Stimulated activated CD8-positive, alpha-beta memory T cell treated with anti-CD3 and anti-CD28 coated beads, Interleukin-7, amount 100 ng/mL, for 1 hour (primary cell): ENCODE data around the gene DGCR2.
"Not testable (repeated sequence)": the region's sequence is repeated elsewhere in the genome, so short reads cannot be mapped to it uniquely, and the experiment has no call there.

ENCODE experiments used
- DNase-seq, 2 donors: peaks; one replicate each; pipeline ENCODE4 v3.0.0-alpha.2; 2020; ENCODE audit warnings: low read depth in 2 of 2

The DGCR2 gene

GRCh38 chr22:19030226-19030888 is 91.9 kb downstream of the DGCR2 start:
- DNase-seq, result not testable (repeated sequence)

GRCh38 chr22:19029113-19030103 is 92.8 kb downstream of the DGCR2 start:
- not testable (repeated sequence) for DNase-seq

- DNase-seq, result not testable (repeated sequence)
These were observed 94.2 kb downstream of the DGCR2 start for GRCh38 chr22:19028060-19028455.

DNA sequence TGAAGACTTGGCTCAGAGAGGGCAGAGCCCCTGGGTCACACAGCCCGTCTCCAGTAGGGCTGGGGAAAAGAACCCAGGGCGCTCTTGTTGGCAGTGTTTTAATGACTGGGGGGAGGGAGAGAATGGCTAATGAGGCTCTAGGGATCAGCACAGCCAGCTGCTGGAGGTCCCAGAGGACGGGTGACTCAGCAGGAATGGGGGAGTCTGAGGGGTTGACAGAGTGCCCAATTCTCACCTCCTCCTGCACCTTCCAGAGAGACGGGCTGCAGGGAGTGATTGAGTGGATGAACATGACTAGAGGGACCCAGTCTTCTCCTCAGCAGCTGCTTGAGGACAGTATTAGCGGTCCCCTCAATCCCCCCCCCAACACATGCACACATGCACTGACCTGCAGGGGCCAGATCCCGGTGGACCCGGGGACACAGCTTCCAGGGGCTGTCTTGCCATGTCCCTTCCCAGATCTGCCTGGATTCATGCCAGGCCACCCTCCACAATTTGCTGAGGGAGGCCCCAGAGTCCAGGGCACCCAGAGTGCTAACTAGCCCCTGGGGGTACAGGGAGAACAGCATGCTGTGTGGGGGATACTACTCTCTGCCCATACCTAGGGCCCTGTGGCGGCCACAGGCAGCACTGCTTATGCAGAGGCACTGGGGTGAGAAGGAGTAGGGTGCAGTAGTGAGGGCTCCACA is 94.7 kb downstream of the DGCR2 start:
- DNase-seq, result not testable (repeated sequence)

DNA sequence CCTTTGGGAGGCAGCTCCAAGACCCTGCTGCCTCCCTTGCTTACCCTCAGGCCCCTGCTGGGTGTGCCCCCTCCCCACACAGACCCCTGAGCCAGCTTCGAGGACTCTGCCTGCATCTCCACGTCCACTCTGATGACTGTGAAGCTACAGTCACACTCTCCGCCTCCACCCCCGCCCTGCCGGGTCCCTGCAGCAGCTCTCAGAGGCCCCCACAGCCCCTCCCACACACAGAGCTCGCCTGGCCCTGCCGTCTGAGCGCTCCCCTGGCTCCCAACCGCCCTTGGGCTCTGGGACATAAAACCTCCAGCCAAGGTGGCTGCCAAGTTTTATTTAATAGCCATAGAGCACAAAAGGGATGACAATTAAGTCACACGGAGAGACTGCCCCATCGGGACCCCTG is 96.1 kb downstream of the DGCR2 start:
- DNase-seq, result not testable (repeated sequence)

DNA sequence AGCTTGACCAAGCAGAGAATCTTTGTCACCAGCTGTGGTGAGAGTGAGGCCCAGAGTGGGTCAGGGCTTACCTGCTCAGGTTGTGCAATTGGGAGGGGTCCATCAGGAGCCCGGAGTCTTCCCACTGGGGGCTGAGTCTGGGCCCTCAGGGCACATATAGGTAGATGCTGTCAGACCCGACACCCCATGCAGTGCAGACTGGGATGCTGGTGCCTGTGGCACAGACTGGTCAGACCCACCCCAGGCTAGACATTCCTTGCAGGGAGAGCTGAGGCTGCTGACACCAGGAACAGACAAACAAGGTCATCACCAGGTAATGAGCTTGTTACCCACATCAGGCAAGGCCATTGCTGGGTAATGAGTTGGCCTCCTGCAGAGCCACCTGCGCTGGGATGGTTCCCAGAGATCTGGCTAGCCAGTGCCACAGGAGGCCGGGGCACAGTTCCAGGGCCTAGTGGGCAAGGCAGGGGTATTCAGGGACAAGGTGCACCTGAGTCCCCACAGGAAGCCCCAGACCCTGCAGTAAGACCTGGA is 97.2 kb downstream of the DGCR2 start:
- not testable (repeated sequence) for DNase-seq

- DNase-seq, result not testable (repeated sequence)
These were observed 98.3 kb downstream of the DGCR2 start for GRCh38 chr22:19023931-19024330.

DNA sequence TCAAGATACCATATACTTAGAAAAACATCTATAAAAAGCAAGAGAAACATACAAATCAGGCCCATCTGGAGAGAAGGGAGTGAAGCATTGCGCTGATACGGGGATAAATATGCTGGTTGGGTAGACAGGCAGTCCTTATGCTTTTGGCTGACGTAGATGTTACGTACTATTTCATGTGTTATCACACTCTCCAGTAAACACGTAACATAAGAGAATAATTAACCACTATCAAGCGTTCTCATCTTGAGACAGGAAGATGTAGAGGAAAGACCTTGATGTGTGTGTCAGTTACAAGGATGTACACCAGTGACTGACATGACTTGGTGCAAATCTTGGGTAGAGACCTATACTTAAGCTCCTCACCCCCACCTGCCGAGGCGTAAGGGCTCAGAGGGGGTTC is 99.5 kb downstream of the DGCR2 start:
- DNase-seq, result no peak

- no peak for DNase-seq
These were observed 102.6 kb downstream of the DGCR2 start for GRCh38 chr22:19019679-19020032.

DNA sequence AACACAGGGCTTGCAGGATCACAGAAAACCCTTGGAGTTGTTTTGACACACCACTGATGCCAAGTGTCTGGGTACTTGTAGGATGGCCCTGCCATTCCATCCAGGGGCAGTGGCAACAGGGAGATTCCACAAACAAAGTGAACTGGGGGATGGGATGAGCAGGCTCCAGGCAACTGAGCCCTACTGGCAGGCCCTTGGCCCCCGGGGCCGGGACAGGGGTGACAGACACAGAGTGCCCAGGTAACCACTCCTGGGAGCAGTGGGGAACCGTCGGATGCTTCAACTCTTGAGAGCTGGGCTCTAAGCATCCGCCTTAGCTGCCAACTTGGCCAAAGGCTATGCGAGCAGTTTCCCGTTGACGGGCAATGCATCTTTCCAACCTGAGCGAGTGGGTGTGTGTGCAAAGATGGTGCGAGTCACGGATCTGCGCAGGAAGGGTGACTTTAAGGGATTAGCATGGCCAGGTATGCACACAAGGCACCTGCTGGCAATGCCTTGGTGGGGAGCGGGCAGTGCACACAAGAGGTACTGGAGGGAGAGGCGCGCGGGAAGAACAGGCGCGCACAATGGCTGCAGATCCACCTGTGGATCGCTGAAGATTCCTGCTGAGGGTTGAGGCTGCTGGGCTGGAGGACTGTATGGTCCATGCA is 103.1 kb downstream of the DGCR2 start:
- no peak for DNase-seq

DNA sequence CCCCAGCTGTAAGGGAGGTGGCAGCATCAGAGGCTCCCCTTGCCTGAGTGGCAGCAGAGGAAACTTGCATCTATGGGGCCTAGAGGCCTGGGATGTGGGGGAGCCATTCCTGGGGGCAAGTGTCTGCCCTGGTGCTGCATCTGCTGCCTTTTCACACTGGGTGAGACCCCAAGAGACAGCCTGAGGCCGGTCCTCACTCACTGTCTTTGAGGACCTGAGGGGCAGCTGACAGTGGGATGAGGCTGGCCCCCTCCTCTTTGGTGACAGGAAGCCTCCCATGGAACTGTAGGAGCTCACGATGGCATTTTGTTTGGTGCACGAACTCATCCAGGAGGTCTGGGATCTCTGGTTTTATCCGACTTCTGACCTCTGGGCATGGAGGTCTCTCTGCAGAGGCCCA is 104.0 kb downstream of the DGCR2 start:
- DNase-seq, result no peak

GRCh38 chr22:19016081-19016766 is 106.0 kb downstream of the DGCR2 start:
- no peak for DNase-seq

DNA sequence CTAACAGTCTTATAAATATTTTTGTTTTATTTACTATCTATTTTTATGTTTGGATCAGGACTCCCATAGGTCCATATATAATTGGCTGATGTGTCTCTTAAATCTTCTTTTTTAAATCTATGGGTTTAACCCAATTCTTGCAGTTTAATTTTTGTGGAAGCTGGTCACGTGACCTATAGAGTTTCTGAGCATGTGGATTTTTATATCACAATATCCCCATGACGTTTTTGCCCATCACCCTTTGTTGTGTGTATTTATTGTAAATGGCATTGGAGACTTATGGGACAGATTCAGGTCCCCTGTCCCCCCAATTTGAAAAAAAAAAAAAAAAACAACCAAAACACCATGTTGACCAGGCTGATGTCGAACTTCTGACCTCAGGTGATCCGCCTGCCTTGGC is 107.3 kb downstream of the DGCR2 start:
- DNase-seq, result no peak

DNA sequence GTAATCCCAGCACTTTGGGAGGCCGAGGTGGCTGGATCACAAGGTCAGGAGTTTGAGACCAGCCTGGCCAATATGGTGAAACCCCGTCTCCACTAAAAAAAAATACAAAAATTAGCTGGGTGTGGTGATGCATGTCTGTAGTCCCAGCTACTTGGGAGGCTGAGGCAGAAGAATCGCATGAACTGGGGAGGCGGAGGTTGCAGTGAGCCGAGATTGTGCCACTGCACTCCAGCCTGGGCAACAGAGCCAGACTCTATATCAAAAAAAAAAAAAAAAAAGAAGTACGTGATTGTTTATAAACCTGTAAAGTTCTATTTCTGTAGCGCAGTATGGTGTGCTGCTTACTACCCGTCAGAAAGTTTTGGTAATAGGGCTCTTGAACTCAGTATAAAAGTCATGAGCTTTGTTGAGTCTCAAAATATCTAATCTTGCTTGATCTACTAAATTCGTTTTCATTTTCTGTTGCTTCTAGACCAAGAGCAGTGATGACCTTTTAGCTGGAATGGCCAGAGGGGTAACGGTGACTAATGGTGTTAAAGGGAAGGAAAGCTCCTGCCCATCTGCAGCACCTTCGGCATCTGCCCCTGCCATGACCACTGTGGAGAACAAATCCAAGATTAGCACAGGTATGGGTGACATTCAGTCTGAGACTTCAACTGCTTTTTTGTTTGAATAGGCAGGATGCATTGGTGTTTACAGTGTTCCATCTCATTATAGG is 108.2 kb downstream of the DGCR2 start:
- not testable (repeated sequence) for DNase-seq

DNA sequence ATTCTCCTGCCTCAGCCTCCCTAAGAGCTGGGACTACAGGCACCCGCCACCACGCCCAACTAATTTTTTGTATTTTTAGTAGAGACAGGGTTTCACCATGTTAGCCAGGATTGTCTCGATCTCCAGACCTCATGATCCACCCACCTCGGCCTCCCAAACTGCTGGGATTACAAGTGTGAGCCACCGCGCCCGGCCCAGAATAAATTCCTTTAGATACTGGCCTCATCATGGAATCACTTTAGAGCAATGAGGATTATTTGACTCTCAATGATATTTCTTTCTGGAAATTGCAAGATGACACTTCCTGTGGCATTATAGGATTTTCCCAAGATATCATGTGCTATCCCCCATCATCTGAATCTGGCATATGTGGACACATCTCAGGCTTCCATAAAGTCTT is 108.8 kb downstream of the DGCR2 start:
- not testable (repeated sequence) for DNase-seq

- no peak for DNase-seq
These were observed 109.8 kb downstream of the DGCR2 start for GRCh38 chr22:19012308-19012986.

- not testable (repeated sequence) for DNase-seq
These were observed 110.6 kb downstream of the DGCR2 start for GRCh38 chr22:19011611-19012010.

DNA sequence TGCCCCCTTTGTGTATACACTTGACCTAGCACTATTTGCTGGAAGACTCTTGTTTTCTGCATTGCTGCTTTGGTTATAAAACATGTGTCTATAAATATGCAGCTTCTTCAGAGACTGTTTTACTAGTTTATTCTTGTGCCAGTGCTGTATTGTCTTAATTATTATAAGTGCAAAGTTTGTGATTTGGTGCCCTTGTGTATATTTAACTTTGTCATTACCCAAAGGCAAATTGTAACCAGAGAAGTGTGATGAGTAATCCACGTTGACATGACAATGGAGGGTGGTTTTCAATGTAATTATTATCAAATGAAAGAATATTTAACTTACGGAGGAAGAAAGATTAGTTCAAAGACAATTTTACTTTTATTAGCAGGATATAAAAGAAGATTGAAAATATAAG is 111.1 kb downstream of the DGCR2 start:
- no peak for DNase-seq

DNA sequence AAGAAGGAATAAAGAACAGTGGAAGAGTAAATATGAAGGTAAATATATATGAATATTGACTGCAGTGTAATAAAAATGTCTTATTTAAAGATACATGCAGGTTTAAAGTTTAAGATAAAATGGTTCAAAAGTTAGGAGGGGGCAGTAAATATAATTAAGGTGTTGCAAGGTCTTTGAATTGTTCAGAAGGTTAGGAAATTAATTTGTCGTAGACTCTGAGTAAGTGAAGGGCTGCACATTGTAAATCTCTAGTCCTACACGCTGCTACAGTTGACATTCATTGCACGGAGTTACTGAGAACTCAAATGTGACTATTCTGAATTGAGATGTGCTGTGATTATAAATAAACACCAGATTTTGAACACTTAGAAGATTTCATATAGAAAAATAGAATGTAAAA is 116.3 kb downstream of the DGCR2 start:
- DNase-seq, result no peak

- no peak for DNase-seq
These were observed 117.7 kb downstream of the DGCR2 start for GRCh38 chr22:19004471-19004870.
